Measurements from ENCODE around the gene DPP9. TPM values are rescaled to one million over a fixed set of nuclear protein-coding genes. Genes with fewer than 3 reads are reported as not detected.

The DPP9 gene
- total and polyA plus RNA-seq, 2 of the 8 experiments (the other 6 are each of a cell fraction or from before 2014, with no cell fraction given), result 11.6 to 40.7 TPM

DNA sequence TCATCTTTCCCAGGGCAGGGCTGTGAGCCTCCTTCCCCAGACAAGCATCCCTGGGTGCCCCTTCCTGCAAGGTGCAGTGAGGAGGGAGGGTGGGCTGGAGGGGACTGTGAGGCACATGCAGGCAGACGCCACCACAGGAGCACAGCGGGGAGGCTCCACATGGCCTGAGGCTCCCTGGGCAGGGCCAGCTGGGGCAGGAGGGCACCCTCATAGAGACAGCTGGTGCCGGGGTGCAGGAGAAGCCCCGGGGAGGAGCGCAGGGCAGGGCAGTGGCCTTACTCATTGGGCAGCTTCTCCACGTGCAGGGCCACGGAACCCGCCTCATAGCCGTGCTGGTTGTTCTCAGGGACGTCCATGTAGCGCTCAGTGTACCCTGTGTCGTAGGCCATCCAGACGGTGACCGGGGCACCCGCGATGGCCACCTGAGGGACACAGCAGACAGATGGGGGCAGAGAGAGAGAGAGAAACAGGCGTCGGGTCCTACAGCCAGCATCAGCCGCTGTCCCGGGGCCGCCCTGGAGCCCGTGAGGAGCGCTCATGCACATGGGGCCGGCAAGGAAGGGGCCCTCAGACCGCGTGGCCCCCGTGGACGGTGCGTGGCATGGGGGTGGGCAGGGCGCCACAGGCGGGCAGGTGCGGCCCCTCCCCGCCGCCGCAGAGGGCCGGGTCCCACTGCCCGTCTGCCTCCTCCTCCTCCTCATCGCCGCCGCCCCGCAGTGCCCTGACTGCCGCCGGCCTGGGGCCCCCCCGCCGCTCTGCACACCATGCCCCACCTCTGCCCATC lies 41.0 kb downstream of the DPP9 start:
- Histone ChIP-seq H3K79me2 (ENCODE audit: control insufficient read depth in 1 of 2, insufficient read depth in 2 of 2, low read length in 2 of 2) (no peaks in the 10 kb centered on the region), H4K8ac (ENCODE audit: extremely low read depth, insufficient read depth, low read length) (peak overlapping the region; percentile 77), H3K4me3 (ENCODE audit: extremely low read depth in 1 of 4, insufficient read depth in 2 of 4, low read depth in 3 of 4, low read length in 4 of 4) (no peak overlapping the region), H2AK5ac (ENCODE audit: low read depth, low read length) (no peak overlapping the region), H3K27ac (ENCODE audit: low read depth, low read length) (no peak overlapping the region), H3K36me3 (ENCODE audit: control insufficient read depth in 2 of 4, insufficient read depth in 4 of 4, low read length in 3 of 4) (peaks cover 0 to 15% (median 7%) of the 10 kb centered on the region in 4 experiments; a peak in 6 of 8 replicates), H2BK20ac (ENCODE audit: low read length) (no peak overlapping the region), H2BK5ac (ENCODE audit: low read depth, low read length) (no peak overlapping the region), H3K4ac (replicated peaks; ENCODE audit: insufficient read length, low read depth, low read length) (no peak overlapping the region), H2BK15ac (ENCODE audit: low read length) (no peak overlapping the region), H4K5ac (ENCODE audit: insufficient read length, low read depth, low read length) (no peak overlapping the region), H3K14ac (ENCODE audit: insufficient read length) (no peak overlapping the region), H3K9ac (replicated peaks in 1 of 4; ENCODE audit: extremely low read depth in 1 of 4, low read depth in 3 of 4, low read length in 3 of 4) (no peak overlapping the region), H3K56ac (replicated peaks; ENCODE audit: insufficient read length, low read depth, low read length) (no peak overlapping the region), H2AFZ (ENCODE audit: low read length) (no peak overlapping the region), H3K79me1 (ENCODE audit: low read depth, low read length) (no peaks in the 10 kb centered on the region), H3K4me2 (ENCODE audit: insufficient read depth in 1 of 2, low read depth in 2 of 2, low read length in 2 of 2) (no peak overlapping the region), H2BK12ac (ENCODE audit: low read depth, low read length) (no peak overlapping the region), H3K23ac (ENCODE audit: insufficient read length) (no peak overlapping the region), H4K20me1 (replicated peaks in 1 of 2; ENCODE audit: control insufficient read depth in 1 of 2, insufficient read depth in 2 of 2, low read length in 2 of 2) (peaks cover 0 to 5% of the 10 kb centered on the region in 2 experiments), H3K4me1 (replicated peaks in 1 of 4; ENCODE audit: control insufficient read depth in 3 of 4, insufficient read depth in 4 of 4, low read length in 3 of 4) (peaks cover 0 to 8% (median 8%) of the 10 kb centered on the region in 4 experiments; a peak in 6 of 7 replicates), H3K9me3 (ENCODE audit: insufficient read depth in 2 of 2, low read depth in 1 of 2, low read length in 1 of 2) (no peaks in the 10 kb centered on the region), H3K18ac (ENCODE audit: extremely low read depth, low read length) (no peak overlapping the region), H3K23me2 (ENCODE audit: low read depth, low read length) (no peaks in the 10 kb centered on the region), H3K27me3 (replicated peaks in 1 of 4; ENCODE audit: control insufficient read depth in 3 of 4, extremely low read depth in 1 of 4, insufficient read depth in 3 of 4, low read length in 3 of 4) (no peaks in the 10 kb centered on the region), H2BK120ac (replicated peaks; ENCODE audit: low read depth, low read length) (no peak overlapping the region), H4K91ac (replicated peaks; ENCODE audit: insufficient read length, low read length) (no peak overlapping the region)
- WGBS, 2 experiments (ENCODE audit: extremely low coverage in 1 of 2, insufficient coverage in 1 of 2, insufficient read length in 1 of 2, insufficient replicate concordance in 2 of 2, low coverage in 1 of 2, low lambda C conversion rate in 2 of 2, missing lambda C conversion rate in 1 of 2), result 92% methylated on average over 29 of the region's 45 CpGs; no CpG with 5 or more reads in 1 of the 2 experiments
- DNase-seq (ENCODE audit: low read depth in 1 of 2, low spot score in 2 of 2) (no peak), FAIRE-seq (no peak)
- ChIA-PET POLR2A (ENCODE audit: partially characterized antibody) (interaction anchor here (1.0 kb wide), 1 partner anchor 286 kb away, joined by 3 read pairs; no protein-coding TSS in a partner anchor), CTCF (ENCODE audit: partially characterized antibody) (interaction anchor here (1.2 kb wide), 1 partner anchor 10 kb away, joined by 3 read pairs; no protein-coding TSS in a partner anchor)
- TF ChIP-seq EGR1 (IDR thresholded peaks at IDR 0.05; ENCODE audit: borderline replicate concordance, low read depth, low read length) (no peak), ATF3 (IDR thresholded peaks at IDR 0.05; ENCODE audit: insufficient read depth, low read depth, low read length) (no peak), KDM5A (IDR thresholded peaks at IDR 0.05; ENCODE audit: low read length) (no peak), EZH2 (IDR thresholded peaks at IDR 0.05; ENCODE audit: low read depth, low read length, severe bottlenecking) (no peak)
